SK-N-SH (cell line): ENCODE results near the gene PSKH1. TPM values are rescaled to one million over a fixed set of nuclear protein-coding genes. Genes with fewer than 3 reads are reported as not detected.
A peak's percentile ranks its signal among the peaks of the same experiment; 100 is the strongest.

Experiments used
- CTCF ChIA-PET: fragments of 300-600, 350-600 bp; formaldehyde crosslinking; extraction: SDS; loops from one replicate; lab custom pipeline; 2021; lab: Yijun Ruan, JAX
- POLR2A ChIA-PET: fragments of 350-600 bp; sonication (Branson Sonifier 250); formaldehyde crosslinking; extraction: SDS; loops from one replicate; lab custom pipeline; 2020; ENCODE audit warnings: antibody characterized with exemption, inconsistent platforms; lab: Yijun Ruan, JAX
- DNase-seq: peaks from one replicate; pipeline ENCODE4 v3.0.0; 2012
- H2AFZ ChIP-seq: fragments of 200-600 bp; sonication (generic); 2 replicates; pipeline ENCODE4 v1.8.1; 2016; ENCODE audit warnings: antibody characterized with exemption, mild to moderate bottlenecking, low read depth
- H3F3A ChIP-seq: fragments of 200-600 bp; sonication (generic); replicated peaks from 2 replicates; pipeline ENCODE3; 2016; ENCODE audit warnings: antibody characterized with exemption, mild to moderate bottlenecking; ENCODE audit not compliant: insufficient read depth
- H3K27ac ChIP-seq, 2 experiments: fragments of 200-500 bp in 1 of 2; fragments of 200-600 bp in 1 of 2; sonication (Bioruptor generic) in 1 of 2; sonication (generic), shearing (Covaris generic) in 1 of 2; 2 replicates each; pipeline versions ENCODE4 v1.5.1 to v1.6.1; 2014 to 2016; ENCODE audit warnings: low read depth in 2 of 2, inconsistent platforms in 1 of 2, low read length in 1 of 2, mild to moderate bottlenecking in 1 of 2, mixed read lengths in 1 of 2
- H3K27me3 ChIP-seq: fragments of 200-600 bp; sonication (generic), shearing (Covaris generic); 2 replicates; pipeline ENCODE4 v1.6.1; 2016; ENCODE audit warnings: mixed run types; ENCODE audit not compliant: insufficient read depth
- H3K36me3 ChIP-seq, 2 experiments: fragments of 200-500 bp in 1 of 2; fragments of 200-600 bp in 1 of 2; sonication (Bioruptor generic) in 1 of 2; sonication (generic) in 1 of 2; replicated peaks in 1 of 2; 2 replicates each; pipeline versions ENCODE3 to v1.5.1; 2014 to 2016; ENCODE audit warnings: low read length in 1 of 2, mild to moderate bottlenecking in 1 of 2; ENCODE audit not compliant: insufficient read depth in 2 of 2, control insufficient read depth in 1 of 2
- H3K4me1 ChIP-seq, 2 experiments: fragments of 200-500 bp in 1 of 2; fragments of 200-600 bp in 1 of 2; sonication (Bioruptor generic) in 1 of 2; sonication (generic), shearing (Covaris generic) in 1 of 2; 2 replicates each; pipeline versions ENCODE4 v1.5.1 to v1.6.1; 2014 to 2016; ENCODE audit warnings: low read depth in 1 of 2, low read length in 1 of 2, mixed run types in 1 of 2; ENCODE audit not compliant: insufficient read depth in 2 of 2, control insufficient read depth in 1 of 2
- H3K4me2 ChIP-seq: fragments of 200-600 bp; sonication (generic), shearing (Covaris generic); 2 replicates; pipeline ENCODE4 v1.6.1; 2017; ENCODE audit warnings: mixed run types
- H3K4me3 ChIP-seq, 2 experiments: fragments of 200-500 bp in 1 of 2; fragments of 200-600 bp in 1 of 2; sonication (Bioruptor generic) in 1 of 2; sonication (generic), shearing (Covaris generic) in 1 of 2; 2 replicates each; pipeline versions ENCODE4 v1.5.1 to v1.8.1; 2014 to 2016; ENCODE audit warnings: low read depth in 2 of 2, inconsistent platforms in 1 of 2, low read length in 1 of 2, mild to moderate bottlenecking in 1 of 2, mixed read lengths in 1 of 2, moderate library complexity in 1 of 2
- H3K79me2 ChIP-seq: fragments of 200-600 bp; sonication (generic); 2 replicates; pipeline ENCODE4 v1.8.1; 2017; ENCODE audit warnings: mild to moderate bottlenecking; ENCODE audit not compliant: insufficient read depth
- H3K9ac ChIP-seq: fragments of 200-600 bp; sonication (generic); 2 replicates; pipeline ENCODE4 v1.6.1; 2017; ENCODE audit warnings: mixed run types
- H3K9me2 ChIP-seq: fragments of 200-600 bp; sonication (generic); 2 replicates; pipeline ENCODE4 v1.6.1; 2017; ENCODE audit warnings: mixed run types
- H3K9me3 ChIP-seq: fragments of 200-600 bp; sonication (generic); 2 replicates; pipeline ENCODE4 v1.6.1; 2017; ENCODE audit warnings: mixed run types, mild to moderate bottlenecking, moderate library complexity
- H4K20me1 ChIP-seq: fragments of 200-600 bp; sonication (generic); 2 replicates; pipeline ENCODE4 v1.6.1; 2017; ENCODE audit warnings: mild to moderate bottlenecking, mixed run types; ENCODE audit not compliant: insufficient read depth
- FOXJ3 ChIP-seq: sonication (generic); formaldehyde crosslinking; IDR thresholded peaks from 2 replicates; pipeline ENCODE4 v1.5.1; 2020; ENCODE audit warnings: mild to moderate bottlenecking, missing genetic modification reagents
- GABPA ChIP-seq: IDR thresholded peaks from 2 replicates; pipeline ENCODE4 v1.4.0; 2012; ENCODE audit warnings: low read depth, mild to moderate bottlenecking
- JUND ChIP-seq: IDR thresholded peaks from 2 replicates; pipeline ENCODE4 v1.4.0; 2012
- MEF2A ChIP-seq: IDR thresholded peaks from 2 replicates; pipeline ENCODE4 v1.4.0; 2012; ENCODE audit warnings: low read depth, borderline replicate concordance
- POLR2AphosphoS5 ChIP-seq: IDR thresholded peaks from 2 replicates; pipeline ENCODE4 v1.6.1; 2012; ENCODE audit warnings: low read depth, low read length
- RCOR1 ChIP-seq: fragments of 150-350 bp; IDR thresholded peaks from 2 replicates; pipeline ENCODE4 v1.6.1; 2017; ENCODE audit warnings: antibody characterized with exemption, low read length
- RXRA ChIP-seq: IDR thresholded peaks from 2 replicates; pipeline ENCODE4 v1.4.0; 2012; ENCODE audit warnings: low read depth, mild to moderate bottlenecking, borderline replicate concordance
- SMC3 ChIP-seq: IDR thresholded peaks from 2 replicates; pipeline ENCODE4 v1.6.1; 2012; ENCODE audit warnings: low read depth, low read length, improper control_type of control experiment
- TAF1 ChIP-seq: IDR thresholded peaks from 2 replicates; pipeline ENCODE4 v1.6.1; 2012; ENCODE audit warnings: low read depth, mild to moderate bottlenecking, low read length, moderate library complexity, borderline replicate concordance
- TCF12 ChIP-seq: IDR thresholded peaks from 2 replicates; pipeline ENCODE4 v1.4.0; 2012
- TEAD4 ChIP-seq: IDR thresholded peaks from 2 replicates; pipeline ENCODE4 v1.4.0; 2012; ENCODE audit warnings: mild to moderate bottlenecking, borderline replicate concordance; ENCODE audit not compliant: insufficient read depth
- WGBS: methylation state at CpG from one replicate; pipeline ENCODE4 v1.1.6; 2017; ENCODE audit warnings: low lambda C conversion rate; 5-methylcytosine and 5-hydroxymethylcytosine counted together
- polyA plus RNA-seq, 3 experiments: library from polyadenylated mRNA; depleted of rRNA; stranded (reverse); fragments of >200 nt; gene quantifications; 2 replicates each; pipeline ENCODE4 v1.2.3, GENCODE V29; 2012
- TF ChIP-seq, protein P1 (sequence below): fragments of 200-600 bp; sonication (generic); IDR thresholded peaks from 2 replicates; pipeline ENCODE4 v1.6.1; 2017; ENCODE audit warnings: antibody characterized with exemption, mild to moderate bottlenecking, moderate library complexity
- TF ChIP-seq, protein P2 (sequence below): IDR thresholded peaks from 2 replicates; pipeline ENCODE4 v1.6.1; 2012; ENCODE audit warnings: mild to moderate bottlenecking, low read depth, low read length, moderate library complexity
- TF ChIP-seq, protein P3 (sequence below): fragments of 150-350 bp; IDR thresholded peaks from 2 replicates; pipeline ENCODE4 v1.6.1; 2017; ENCODE audit warnings: antibody characterized with exemption, low read length, low read depth, borderline replicate concordance

Gene PSKH1
- polyA plus RNA-seq, 1 of the 3 experiments (the other 2 are of a cell fraction), result 30.1 TPM

DNA sequence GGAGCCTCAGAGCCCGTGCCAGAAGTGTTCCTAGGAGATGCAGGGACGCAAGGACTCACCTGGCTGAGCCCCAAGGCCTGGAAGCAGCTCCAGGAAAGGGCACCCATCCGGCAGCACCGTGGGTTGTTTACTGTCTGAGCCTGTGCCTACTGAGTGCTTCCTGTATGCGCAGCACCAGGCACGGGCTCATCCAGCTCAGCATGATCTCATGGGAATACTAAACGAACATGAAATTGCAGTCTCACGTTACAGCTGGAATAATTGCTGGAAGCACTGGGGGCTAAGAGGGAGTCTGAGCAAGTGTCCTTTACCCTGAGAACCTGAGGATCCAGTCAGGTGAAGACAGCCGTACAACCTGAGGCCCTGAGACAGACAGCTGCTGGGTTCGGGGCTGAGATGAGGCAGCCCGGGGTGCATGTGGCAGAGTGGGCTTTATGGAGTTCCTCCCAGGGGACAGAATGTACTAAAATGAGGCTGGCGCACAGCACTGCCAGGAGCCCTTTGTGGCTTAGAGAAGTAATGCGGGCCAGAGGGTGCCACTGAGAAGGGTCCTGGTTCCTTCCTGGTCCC lies 33.2 kb downstream of the PSKH1 start:
- no peak for TF ChIP-seq RXRA
- TF ChIP-seq, protein P1, sequence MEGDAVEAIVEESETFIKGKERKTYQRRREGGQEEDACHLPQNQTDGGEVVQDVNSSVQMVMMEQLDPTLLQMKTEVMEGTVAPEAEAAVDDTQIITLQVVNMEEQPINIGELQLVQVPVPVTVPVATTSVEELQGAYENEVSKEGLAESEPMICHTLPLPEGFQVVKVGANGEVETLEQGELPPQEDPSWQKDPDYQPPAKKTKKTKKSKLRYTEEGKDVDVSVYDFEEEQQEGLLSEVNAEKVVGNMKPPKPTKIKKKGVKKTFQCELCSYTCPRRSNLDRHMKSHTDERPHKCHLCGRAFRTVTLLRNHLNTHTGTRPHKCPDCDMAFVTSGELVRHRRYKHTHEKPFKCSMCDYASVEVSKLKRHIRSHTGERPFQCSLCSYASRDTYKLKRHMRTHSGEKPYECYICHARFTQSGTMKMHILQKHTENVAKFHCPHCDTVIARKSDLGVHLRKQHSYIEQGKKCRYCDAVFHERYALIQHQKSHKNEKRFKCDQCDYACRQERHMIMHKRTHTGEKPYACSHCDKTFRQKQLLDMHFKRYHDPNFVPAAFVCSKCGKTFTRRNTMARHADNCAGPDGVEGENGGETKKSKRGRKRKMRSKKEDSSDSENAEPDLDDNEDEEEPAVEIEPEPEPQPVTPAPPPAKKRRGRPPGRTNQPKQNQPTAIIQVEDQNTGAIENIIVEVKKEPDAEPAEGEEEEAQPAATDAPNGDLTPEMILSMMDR, result peak; percentile 29
- Histone ChIP-seq H3K27ac (no peak overlapping the region; a peak in 1 of 4 replicates), H3K4me3 (no peak overlapping the region), H3K4me1 (peaks cover 0 to 20% of the 10 kb centered on the region in 2 experiments; a peak in 1 of 4 replicates), H3K9me2 (no peaks in the 10 kb centered on the region), H3F3A (no peaks in the 10 kb centered on the region), H3K36me3 (peaks cover 0 to 44% of the 10 kb centered on the region in 2 experiments), H3K9me3 (no peaks in the 10 kb centered on the region), H2AFZ (no peak overlapping the region), H3K9ac (no peak overlapping the region), H3K27me3 (no peaks in the 10 kb centered on the region), H3K4me2 (no peak overlapping the region), H3K79me2 (0 out of 2 replicates have a peak, but pooled peaks cover 3% of the 10 kb centered on the region), H4K20me1 (peaks cover 13% of the 10 kb centered on the region)
- 65% methylated on average over 6 of the region's 13 CpGs for WGBS
- DNase-seq, result no peak
- ChIA-PET CTCF (interaction anchor here (1.8 to 28.1 kb wide), 3 partner anchors 29 to 111 kb away, joined by 6 to 564 read pairs (median 29); partner anchors contain the start of genes EDC4, NRN1L and PSKH1), POLR2A (interaction anchor here (0.9 kb wide), 1 partner anchor 43 kb away, joined by 3 read pairs; no protein-coding TSS in a partner anchor)

GRCh38 chr16:67927131-67927941 lies 34.3 kb downstream of the PSKH1 start:
- 94% methylated on average over 20 of the region's 22 CpGs for WGBS
- peaks cover 0 to 46% of the 10 kb centered on the region in 2 experiments for H3K36me3 ChIP-seq

More at GRCh38 chr16:67927131-67927941, 34.3 kb downstream of the PSKH1 start:
- no peak overlapping the region for H3K4me2 ChIP-seq
- no peak overlapping the region for H2AFZ ChIP-seq
- H3K9me3 ChIP-seq, result no peaks in the 10 kb centered on the region
- H3K4me1 ChIP-seq, result peaks cover 0 to 12% of the 10 kb centered on the region in 2 experiments; a peak in 1 of 4 replicates
- no peak for DNase-seq
- no peak overlapping the region for H3K27ac ChIP-seq
- H3F3A ChIP-seq, result no peaks in the 10 kb centered on the region
- TF ChIP-seq POLR2AphosphoS5, result no peak
- TF ChIP-seq, protein P2, sequence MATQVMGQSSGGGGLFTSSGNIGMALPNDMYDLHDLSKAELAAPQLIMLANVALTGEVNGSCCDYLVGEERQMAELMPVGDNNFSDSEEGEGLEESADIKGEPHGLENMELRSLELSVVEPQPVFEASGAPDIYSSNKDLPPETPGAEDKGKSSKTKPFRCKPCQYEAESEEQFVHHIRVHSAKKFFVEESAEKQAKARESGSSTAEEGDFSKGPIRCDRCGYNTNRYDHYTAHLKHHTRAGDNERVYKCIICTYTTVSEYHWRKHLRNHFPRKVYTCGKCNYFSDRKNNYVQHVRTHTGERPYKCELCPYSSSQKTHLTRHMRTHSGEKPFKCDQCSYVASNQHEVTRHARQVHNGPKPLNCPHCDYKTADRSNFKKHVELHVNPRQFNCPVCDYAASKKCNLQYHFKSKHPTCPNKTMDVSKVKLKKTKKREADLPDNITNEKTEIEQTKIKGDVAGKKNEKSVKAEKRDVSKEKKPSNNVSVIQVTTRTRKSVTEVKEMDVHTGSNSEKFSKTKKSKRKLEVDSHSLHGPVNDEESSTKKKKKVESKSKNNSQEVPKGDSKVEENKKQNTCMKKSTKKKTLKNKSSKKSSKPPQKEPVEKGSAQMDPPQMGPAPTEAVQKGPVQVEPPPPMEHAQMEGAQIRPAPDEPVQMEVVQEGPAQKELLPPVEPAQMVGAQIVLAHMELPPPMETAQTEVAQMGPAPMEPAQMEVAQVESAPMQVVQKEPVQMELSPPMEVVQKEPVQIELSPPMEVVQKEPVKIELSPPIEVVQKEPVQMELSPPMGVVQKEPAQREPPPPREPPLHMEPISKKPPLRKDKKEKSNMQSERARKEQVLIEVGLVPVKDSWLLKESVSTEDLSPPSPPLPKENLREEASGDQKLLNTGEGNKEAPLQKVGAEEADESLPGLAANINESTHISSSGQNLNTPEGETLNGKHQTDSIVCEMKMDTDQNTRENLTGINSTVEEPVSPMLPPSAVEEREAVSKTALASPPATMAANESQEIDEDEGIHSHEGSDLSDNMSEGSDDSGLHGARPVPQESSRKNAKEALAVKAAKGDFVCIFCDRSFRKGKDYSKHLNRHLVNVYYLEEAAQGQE, result no peak
- no peak for TF ChIP-seq SMC3
- TF ChIP-seq TEAD4, result no peak
- TF ChIP-seq GABPA, result no peak
- TF ChIP-seq TAF1, result no peak
- no peak for TF ChIP-seq TCF12
- TF ChIP-seq JUND, result no peak
- TF ChIP-seq, protein P3, sequence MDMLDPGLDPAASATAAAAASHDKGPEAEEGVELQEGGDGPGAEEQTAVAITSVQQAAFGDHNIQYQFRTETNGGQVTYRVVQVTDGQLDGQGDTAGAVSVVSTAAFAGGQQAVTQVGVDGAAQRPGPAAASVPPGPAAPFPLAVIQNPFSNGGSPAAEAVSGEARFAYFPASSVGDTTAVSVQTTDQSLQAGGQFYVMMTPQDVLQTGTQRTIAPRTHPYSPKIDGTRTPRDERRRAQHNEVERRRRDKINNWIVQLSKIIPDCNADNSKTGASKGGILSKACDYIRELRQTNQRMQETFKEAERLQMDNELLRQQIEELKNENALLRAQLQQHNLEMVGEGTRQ, result no peak
- TF ChIP-seq MEF2A, result no peak
- no peak for TF ChIP-seq FOXJ3 (CRISPR knock-in tag)
- no peak for TF ChIP-seq RCOR1
- TF ChIP-seq, all 33 proteins: peak for 0
- ChIA-PET CTCF (interaction anchor here (1.0 to 28.1 kb wide), 11 partner anchors 9 to 264 kb away, joined by 3 to 564 read pairs (median 8); partner anchors contain the start of genes EDC4, NRN1L and PSKH1), POLR2A (interaction anchor here (1.3 kb wide), 1 partner anchor 43 kb away, joined by 5 read pairs; the partner anchor contains the start of gene NRN1L)
- no peaks in the 10 kb centered on the region for H3K9me2 ChIP-seq
- H3K27me3 ChIP-seq, result no peaks in the 10 kb centered on the region
- no peak overlapping the region for H3K9ac ChIP-seq
- peaks cover 13% of the 10 kb centered on the region for H4K20me1 ChIP-seq
- no peaks in the 10 kb centered on the region for H3K79me2 ChIP-seq
- H3K4me3 ChIP-seq, result no peak overlapping the region
